K562 (cell line): Measurements from ENCODE around the gene SYTL5. TPM values are rescaled to one million over a fixed set of nuclear protein-coding genes. Genes with fewer than 3 reads are reported as not detected.

Experiments
- ATAC-seq: fragments of 200-7000 bp; cut with Tn5 transposase; 3 replicates; pipeline ENCODE4 v1.9.1; 2020; ENCODE audit warnings: moderate library complexity
- BruUV-seq: library from RNA; stranded (reverse); fragments of 400-500 nt; replicated peaks from 2 replicates; lab custom pipeline; 2021; lab: Mats Ljungman, UMichigan
- CTCF ChIA-PET: fragments of 300-600 bp; formaldehyde crosslinking; extraction: SDS; loops from one replicate; lab custom pipeline; 2021; ENCODE audit warnings: low intra/inter-chr PET ratio; lab: Yijun Ruan, JAX
- POLR2A ChIA-PET: fragments of 300-600, 350-650 bp; sonication (Branson Sonifier 250); formaldehyde crosslinking; extraction: SDS; loops from one replicate; lab custom pipeline; 2021; ENCODE audit warnings: antibody characterized with exemption, inconsistent platforms; lab: Yijun Ruan, JAX
- DNase-seq, 4 experiments: peaks; one replicate each; pipeline versions ENCODE4 v3.0.0 to v3.0.0-alpha.2; 2011 to 2018; ENCODE audit warnings: low spot score in 3 of 4, mixed read lengths in 3 of 4; ENCODE audit errors: extremely low read depth in 1 of 4
- FAIRE-seq: peaks from 2 replicates; lab custom pipeline; 2011; peaks lifted over from hg19 to GRCh38; lab: Jason Lieb, UNC
- H2AFZ ChIP-seq: 2 replicates; pipeline ENCODE4 v1.6.0; 2011; ENCODE audit warnings: low read depth, low read length, control low read depth, inconsistent platforms
- H3K27ac ChIP-seq: fragments of 200-600 bp; 3 replicates; pipeline ENCODE4 v1.8.0; 2011; ENCODE audit warnings: low read depth, mild to moderate bottlenecking, control low read depth, inconsistent platforms, low read length, moderate library complexity, mixed read lengths; ENCODE audit errors: extremely low read depth
- H3K27me3 ChIP-seq, 2 experiments: fragments of 300-600 bp in 1 of 2; 2 replicates in 1 of 2; 3 replicates in 1 of 2; pipeline versions ENCODE4 v1.6.0 to v1.8.0; 2011; ENCODE audit warnings: inconsistent platforms in 2 of 2, low read length in 2 of 2, mild to moderate bottlenecking in 1 of 2, mixed read lengths in 1 of 2, moderate library complexity in 1 of 2; ENCODE audit not compliant: control insufficient read depth in 2 of 2, insufficient read depth in 2 of 2
- H3K36me3 ChIP-seq: fragments of 300-600 bp; 3 replicates; pipeline ENCODE4 v1.8.0; 2011; ENCODE audit warnings: mild to moderate bottlenecking, low read length, inconsistent platforms; ENCODE audit not compliant: control insufficient read depth, insufficient read depth
- H3K4me1 ChIP-seq, 2 experiments: fragments of 200-600 bp in 1 of 2; replicated peaks in 1 of 2; 2 replicates in 1 of 2; 3 replicates in 1 of 2; pipeline versions ENCODE4 v1.5.1 to v1.8.0; 2011; ENCODE audit warnings: inconsistent platforms in 2 of 2, low read length in 2 of 2, mild to moderate bottlenecking in 1 of 2, mixed read lengths in 1 of 2, moderate library complexity in 1 of 2; ENCODE audit not compliant: control insufficient read depth in 2 of 2, insufficient read depth in 2 of 2
- H3K4me2 ChIP-seq: 2 replicates; pipeline ENCODE4 v1.6.1; 2011; ENCODE audit warnings: low read length, control low read depth, inconsistent platforms, mixed read lengths; ENCODE audit not compliant: insufficient read depth
- H3K4me3 ChIP-seq: fragments of 200-600 bp; sonication (generic), shearing (Covaris generic); 2 replicates; pipeline ENCODE4 v1.5.1; 2016; ENCODE audit warnings: control low read depth, inconsistent platforms
- H3K79me2 ChIP-seq: fragments of 200-600 bp; 3 replicates; pipeline ENCODE4 v1.8.0; 2011; ENCODE audit warnings: low read length, inconsistent platforms; ENCODE audit not compliant: control insufficient read depth, insufficient read depth
- H3K9ac ChIP-seq, 2 experiments: 2 replicates each; pipeline versions ENCODE4 v1.6.0 to v1.6.1; 2011; ENCODE audit warnings: low read depth in 2 of 2, low read length in 2 of 2, control low read depth in 1 of 2, inconsistent platforms in 1 of 2, mild to moderate bottlenecking in 1 of 2, mixed read lengths in 1 of 2; ENCODE audit not compliant: insufficient read depth in 1 of 2
- H3K9me1 ChIP-seq: one replicate; pipeline ENCODE4 v1.6.0; 2011; ENCODE audit warnings: inconsistent platforms, mild to moderate bottlenecking, low read length, moderate library complexity; ENCODE audit not compliant: control insufficient read depth, insufficient read depth
- H3K9me3 ChIP-seq: replicated peaks from 2 replicates; pipeline ENCODE4 v1.5.1; 2011; ENCODE audit warnings: low read depth, low read length, inconsistent platforms; ENCODE audit not compliant: control insufficient read depth, insufficient read depth
- H4K20me1 ChIP-seq: replicated peaks from 2 replicates; pipeline ENCODE4 v1.6.1; 2011; ENCODE audit warnings: low read length, inconsistent platforms, mixed read lengths; ENCODE audit not compliant: control insufficient read depth, insufficient read depth
- CREB1 ChIP-seq, 2 experiments: sonication (generic) in 1 of 2; formaldehyde crosslinking in 1 of 2; IDR thresholded peaks; 2 replicates each; pipeline versions ENCODE4 v1.6.1 to v1.8.0; 2012 to 2022; ENCODE audit warnings: inconsistent platforms in 1 of 2, mild to moderate bottlenecking in 1 of 2, missing genetic modification reagents in 1 of 2, moderate library complexity in 1 of 2
- CREBBP ChIP-seq: IDR thresholded peaks from one replicate; pipeline ENCODE4 v1.6.1; 2012; ENCODE audit warnings: low read depth, mild to moderate bottlenecking, control low read depth, inconsistent platforms, low read length
- ESRRB ChIP-seq: fragments of 250-450 bp; sonication (Bioruptor Pico); IDR thresholded peaks from 2 replicates; pipeline ENCODE4 v1.5.0; 2020; ENCODE audit warnings: mild to moderate bottlenecking, moderate library complexity, borderline replicate concordance
- SMC3 ChIP-seq: conservative IDR thresholded peaks from 2 replicates; pipeline ENCODE4 v1.6.1; 2011; ENCODE audit warnings: low read depth, low read length, improper control_type of control experiment; ENCODE audit not compliant: insufficient read depth
- TAF7 ChIP-seq: fragments of 450-650 bp; IDR thresholded peaks from 2 replicates; pipeline ENCODE4 v1.6.1; 2016; ENCODE audit warnings: missing genetic modification characterization, missing compliant biosample characterization
- ZNF282 ChIP-seq: sonication (generic); formaldehyde crosslinking; IDR thresholded peaks from 2 replicates; pipeline ENCODE4 v1.8.1; 2023; ENCODE audit warnings: missing genetic modification reagents
- ZNF354B ChIP-seq: fragments of 250-450 bp; sonication (Bioruptor Pico); IDR thresholded peaks from 2 replicates; pipeline ENCODE4 v1.4.0; 2020
- WGBS: fragments of 100-300 bp; shearing (Covaris generic); methylation state at CpG from one replicate; pipeline ENCODE4 v1.1.6; 2016; ENCODE audit warnings: low coverage, mixed read lengths; ENCODE audit not compliant: insufficient coverage; ENCODE audit errors: missing lambda C conversion rate; 5-methylcytosine and 5-hydroxymethylcytosine counted together
- in situ Hi-C: fragments of 300-500 bp; cut with MboI; formaldehyde crosslinking; loops from 4 replicates; pipeline ENCODE4 v1.15.0; 2018; ENCODE audit warnings: inconsistent platforms, mixed read lengths
- intact Hi-C: fragments of 100-400 bp; cut with micrococcal nuclease; formaldehyde crosslinking; loops from 2 replicates; pipeline ENCODE4 v1.14.2; 2022
- polyA plus RNA-seq, 8 experiments: library from polyadenylated mRNA; depleted of rRNA in 4 of 8; stranded (reverse) in 5 of 8; unstranded in 3 of 8; fragments of >200 nt; fragmentation: Nextera tagmentation in 2 of 8; fragmentation: Illumina TruSeq in 1 of 8; extraction: Ambion mirVana in 2 of 8; extraction: Trizol in 1 of 8; gene quantifications; 2 replicates each; pipeline versions ENCODE4 v1.2.1 to v1.2.3, GENCODE V29; 2011 to 2014; ENCODE audit warnings: inconsistent platforms in 1 of 8, missing spikeins in 1 of 8
- total RNA-seq, 7 experiments: library from RNA; depleted of rRNA in 6 of 7; stranded (reverse); fragments of >200 nt in 6 of 7; fragmentation: Illumina TruSeq in 2 of 7; extraction: Trizol in 2 of 7; gene quantifications; 2 replicates each; pipeline versions ENCODE4 v1.2.1 to v1.2.3, GENCODE V29; 2011 to 2021; ENCODE audit warnings: low replicate concordance in 1 of 7
- TF ChIP-seq, protein P1 (sequence below), 2 experiments: fragments of 450-650 bp in 1 of 2; IDR thresholded peaks; 2 replicates each; pipeline ENCODE4 v1.6.1; 2011 to 2017; ENCODE audit warnings: low read depth in 2 of 2, antibody characterized with exemption in 1 of 2, borderline replicate concordance in 1 of 2, low read length in 1 of 2, mild to moderate bottlenecking in 1 of 2, mixed read lengths in 1 of 2; ENCODE audit not compliant: control insufficient read depth in 1 of 2

Gene SYTL5
- total and polyA plus RNA-seq, 9 of the 15 experiments (the other 6 are each of a cell fraction or from before 2014, with no cell fraction given), result 0.01 to 0.25 (median 0.09) TPM

DNA sequence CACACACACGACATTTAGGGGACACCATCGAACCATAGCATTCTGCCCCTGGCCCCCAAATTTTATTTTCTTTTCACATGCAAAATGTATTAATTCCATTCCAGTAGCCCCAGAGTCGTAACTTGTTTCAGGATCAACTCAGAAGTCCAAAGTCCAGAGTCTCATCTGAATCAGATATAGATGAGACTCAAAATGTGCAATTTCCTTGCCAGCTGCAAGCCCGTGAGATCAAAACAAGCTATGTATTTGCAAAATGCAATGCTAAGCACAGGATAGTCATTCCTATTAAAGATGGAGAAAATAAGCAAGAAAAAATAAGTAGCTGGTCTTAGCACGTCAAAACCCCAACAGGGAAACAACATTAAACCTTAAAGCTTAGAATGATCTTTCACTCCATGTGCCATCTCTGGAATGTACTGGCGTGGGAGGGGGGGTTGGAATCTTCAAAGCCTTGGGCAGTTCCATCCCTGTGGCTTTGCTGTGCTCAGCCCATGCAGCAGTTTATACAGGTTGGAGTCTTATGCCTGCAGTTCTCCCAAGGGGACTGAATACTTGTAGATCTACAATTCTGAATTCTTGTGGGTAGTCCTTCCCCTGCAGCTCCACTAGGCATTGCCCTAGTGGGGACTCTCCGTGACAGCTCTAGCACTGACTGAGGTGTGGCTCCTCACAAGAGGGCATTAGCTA lies 47.7 kb upstream of the SYTL5 start:
- WGBS, result 8% methylated on average over 6 of the region's 7 CpGs
- Histone ChIP-seq H3K4me1 (no peaks in the 10 kb centered on the region), H3K9ac (no peak overlapping the region), H4K20me1 (no peaks in the 10 kb centered on the region), H3K27ac (no peak overlapping the region), H3K36me3 (no peaks in the 10 kb centered on the region), H3K4me2 (no peak overlapping the region), H3K9me1 (no peaks in the 10 kb centered on the region), H3K27me3 (no peaks in the 10 kb centered on the region; a peak in 1 of 5 replicates), H2AFZ (no peak overlapping the region), H3K9me3 (no peaks in the 10 kb centered on the region), H3K4me3 (no peak overlapping the region), H3K79me2 (no peaks in the 10 kb centered on the region)
- ChIA-PET POLR2A (interaction anchor here (0.7 kb wide), 1 partner anchor 205 kb away, joined by 3 read pairs; no protein-coding TSS in a partner anchor), CTCF (no interaction called here)
- ATAC-seq, result no peak
- BruUV-seq, result no TSS peak
- no peak for FAIRE-seq
- no peak for DNase-seq
- intact Hi-C loops, result no loop called here
- in situ Hi-C loops, result no loop called here
- TF ChIP-seq ESRRB (no peak), CREBBP (no peak), TAF7 (no peak), ZNF282 (no peak), ZNF354B (CRISPR knock-in tag) (no peak), CREB1 (IDR thresholded peaks at IDR 0.05) (no peak), CREB1 (CRISPR knock-in tag; IDR thresholded peaks at IDR 0.05) (no peak), SMC3 (no peak)
- TF ChIP-seq, protein P1, sequence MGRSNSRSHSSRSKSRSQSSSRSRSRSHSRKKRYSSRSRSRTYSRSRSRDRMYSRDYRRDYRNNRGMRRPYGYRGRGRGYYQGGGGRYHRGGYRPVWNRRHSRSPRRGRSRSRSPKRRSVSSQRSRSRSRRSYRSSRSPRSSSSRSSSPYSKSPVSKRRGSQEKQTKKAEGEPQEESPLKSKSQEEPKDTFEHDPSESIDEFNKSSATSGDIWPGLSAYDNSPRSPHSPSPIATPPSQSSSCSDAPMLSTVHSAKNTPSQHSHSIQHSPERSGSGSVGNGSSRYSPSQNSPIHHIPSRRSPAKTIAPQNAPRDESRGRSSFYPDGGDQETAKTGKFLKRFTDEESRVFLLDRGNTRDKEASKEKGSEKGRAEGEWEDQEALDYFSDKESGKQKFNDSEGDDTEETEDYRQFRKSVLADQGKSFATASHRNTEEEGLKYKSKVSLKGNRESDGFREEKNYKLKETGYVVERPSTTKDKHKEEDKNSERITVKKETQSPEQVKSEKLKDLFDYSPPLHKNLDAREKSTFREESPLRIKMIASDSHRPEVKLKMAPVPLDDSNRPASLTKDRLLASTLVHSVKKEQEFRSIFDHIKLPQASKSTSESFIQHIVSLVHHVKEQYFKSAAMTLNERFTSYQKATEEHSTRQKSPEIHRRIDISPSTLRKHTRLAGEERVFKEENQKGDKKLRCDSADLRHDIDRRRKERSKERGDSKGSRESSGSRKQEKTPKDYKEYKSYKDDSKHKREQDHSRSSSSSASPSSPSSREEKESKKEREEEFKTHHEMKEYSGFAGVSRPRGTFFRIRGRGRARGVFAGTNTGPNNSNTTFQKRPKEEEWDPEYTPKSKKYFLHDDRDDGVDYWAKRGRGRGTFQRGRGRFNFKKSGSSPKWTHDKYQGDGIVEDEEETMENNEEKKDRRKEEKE (IDR thresholded peaks at IDR 0.05; ENCODE audit: borderline replicate concordance in 1 of 2, control insufficient read depth in 1 of 2, low read depth in 2 of 2, low read length in 1 of 2), result no peak
